ENCODE measurements around the gene ARHGAP21. TPM values are rescaled to one million over a fixed set of nuclear protein-coding genes. Genes with fewer than 3 reads are reported as not detected.
"Not testable (repeated sequence)": the region's sequence is repeated elsewhere in the genome, so short reads cannot be mapped to it uniquely, and the experiment has no call there.

ARHGAP21 gene
- total and polyA plus RNA-seq, 9 of the 15 experiments (the other 6 are each of a cell fraction or from before 2014, with no cell fraction given) = 13.6 to 145 (median 60.8) TPM

- TF ChIP-seq PRDM10 (IDR thresholded peaks at IDR 0.05; ENCODE audit: partially characterized antibody) (peak; percentile 80), SMARCE1 (IDR thresholded peaks at IDR 0.05) (no peak)
Measured at GRCh38 chr10:24622781-24623301, 100.8 kb downstream of the ARHGAP21 start (continued).

GRCh38 chr10:24621035-24621795, 102.5 kb downstream of the ARHGAP21 start:
- H3K9me3 ChIP-seq (replicated peaks; ENCODE audit: control insufficient read depth, insufficient read depth, low read depth, low read length); BruUV-seq (replicated peaks); in situ Hi-C loops (cut with MboI); H3K9me1 ChIP-seq (ENCODE audit: control insufficient read depth, insufficient read depth, low read length); H3K4me1 ChIP-seq (replicated peaks in 1 of 2; ENCODE audit: control insufficient read depth in 2 of 2, insufficient read depth in 2 of 2, low read length in 2 of 2); H3K79me2 ChIP-seq (ENCODE audit: control insufficient read depth, insufficient read depth, low read length); H2AFZ ChIP-seq (ENCODE audit: low read depth, low read length); ATAC-seq; H3K4me3 ChIP-seq; H3K27ac ChIP-seq (ENCODE audit: extremely low read depth, low read depth, low read length); H3K4me2 ChIP-seq (ENCODE audit: insufficient read depth, low read length); intact Hi-C loops (cut with micrococcal nuclease); DNase-seq (ENCODE audit: extremely low read depth in 1 of 4, low spot score in 3 of 4); H3K27me3 ChIP-seq (ENCODE audit: control insufficient read depth in 2 of 2, insufficient read depth in 2 of 2, low read length in 2 of 2); H4K20me1 ChIP-seq (replicated peaks; ENCODE audit: control insufficient read depth, insufficient read depth, low read length); POLR2A ChIA-PET; CTCF ChIA-PET (ENCODE audit: low intra/inter-chr PET ratio); H3K9ac ChIP-seq (ENCODE audit: insufficient read depth in 1 of 2, low read depth in 2 of 2, low read length in 2 of 2): not testable (repeated sequence)
- FAIRE-seq = peak; percentile 49
- 85% methylated on average over 3 of the region's 4 CpGs for WGBS (ENCODE audit: insufficient coverage, low coverage, missing lambda C conversion rate)
- H3K36me3 ChIP-seq (ENCODE audit: control insufficient read depth, insufficient read depth, low read length) = peaks cover 27% of the 10 kb centered on the region; the same call in 2 of the 3 replicates

- H4K20me1 ChIP-seq (replicated peaks; ENCODE audit: control insufficient read depth, insufficient read depth, low read length); DNase-seq (ENCODE audit: extremely low read depth in 1 of 4, low spot score in 3 of 4); H3K4me1 ChIP-seq (replicated peaks in 1 of 2; ENCODE audit: control insufficient read depth in 2 of 2, insufficient read depth in 2 of 2, low read length in 2 of 2); in situ Hi-C loops (cut with MboI); H3K79me2 ChIP-seq (ENCODE audit: control insufficient read depth, insufficient read depth, low read length); H3K4me3 ChIP-seq; H3K4me2 ChIP-seq (ENCODE audit: insufficient read depth, low read length); H3K27me3 ChIP-seq (ENCODE audit: control insufficient read depth in 2 of 2, insufficient read depth in 2 of 2, low read length in 2 of 2); ATAC-seq; POLR2A ChIA-PET; H3K27ac ChIP-seq (ENCODE audit: extremely low read depth, low read depth, low read length); FAIRE-seq; H2AFZ ChIP-seq (ENCODE audit: low read depth, low read length); H3K9me3 ChIP-seq (replicated peaks; ENCODE audit: control insufficient read depth, insufficient read depth, low read depth, low read length); H3K9me1 ChIP-seq (ENCODE audit: control insufficient read depth, insufficient read depth, low read length); H3K9ac ChIP-seq (ENCODE audit: insufficient read depth in 1 of 2, low read depth in 2 of 2, low read length in 2 of 2); CTCF ChIA-PET (ENCODE audit: low intra/inter-chr PET ratio): not testable (repeated sequence)
- H3K36me3 ChIP-seq (ENCODE audit: control insufficient read depth, insufficient read depth, low read length) = peaks cover 27% of the 10 kb centered on the region; the same call in 2 of the 3 replicates
- 91% methylated on average over 7 of the region's 8 CpGs for WGBS (ENCODE audit: insufficient coverage, low coverage, missing lambda C conversion rate)
- intact Hi-C loops (cut with micrococcal nuclease) = loop anchor here (5.0 kb wide), 1 partner anchor 462 kb away; no protein-coding TSS in a partner anchor
- BruUV-seq (replicated peaks) = TSS peak; percentile 13
Measured at GRCh38 chr10:24619994-24620310, 103.7 kb downstream of the ARHGAP21 start.
